Stimulated activated naive CD8-positive, alpha-beta T cell treated with anti-CD3 and anti-CD28 coated beads, Interleukin-15, Interleukin-2, amounts not matched to agents 100 ng/mL and 50 ng/mL, for 24 hours (primary cell): ENCODE measurements around the gene OR56A5.

Experiments
- H3K27ac Mint-ChIP-seq: one replicate; pipeline ENCODE4 v1.8.0; 2021; ENCODE audit warnings: mild to moderate bottlenecking, mixed read lengths
- H3K27me3 Mint-ChIP-seq: one replicate; pipeline ENCODE4 v1.8.0; 2021; ENCODE audit warnings: mixed read lengths
- H3K36me3 Mint-ChIP-seq: one replicate; pipeline ENCODE4 v1.8.0; 2021; ENCODE audit warnings: low read depth, mixed read lengths
- H3K4me1 Mint-ChIP-seq: one replicate; pipeline ENCODE4 v1.8.0; 2021; ENCODE audit warnings: low read depth, mixed read lengths
- H3K4me3 Mint-ChIP-seq: one replicate; pipeline ENCODE4 v1.8.0; 2021; ENCODE audit warnings: mild to moderate bottlenecking, mixed read lengths
- H3K9me3 Mint-ChIP-seq: one replicate; pipeline ENCODE4 v1.8.0; 2021; ENCODE audit warnings: mixed read lengths

The OR56A5 gene

DNA sequence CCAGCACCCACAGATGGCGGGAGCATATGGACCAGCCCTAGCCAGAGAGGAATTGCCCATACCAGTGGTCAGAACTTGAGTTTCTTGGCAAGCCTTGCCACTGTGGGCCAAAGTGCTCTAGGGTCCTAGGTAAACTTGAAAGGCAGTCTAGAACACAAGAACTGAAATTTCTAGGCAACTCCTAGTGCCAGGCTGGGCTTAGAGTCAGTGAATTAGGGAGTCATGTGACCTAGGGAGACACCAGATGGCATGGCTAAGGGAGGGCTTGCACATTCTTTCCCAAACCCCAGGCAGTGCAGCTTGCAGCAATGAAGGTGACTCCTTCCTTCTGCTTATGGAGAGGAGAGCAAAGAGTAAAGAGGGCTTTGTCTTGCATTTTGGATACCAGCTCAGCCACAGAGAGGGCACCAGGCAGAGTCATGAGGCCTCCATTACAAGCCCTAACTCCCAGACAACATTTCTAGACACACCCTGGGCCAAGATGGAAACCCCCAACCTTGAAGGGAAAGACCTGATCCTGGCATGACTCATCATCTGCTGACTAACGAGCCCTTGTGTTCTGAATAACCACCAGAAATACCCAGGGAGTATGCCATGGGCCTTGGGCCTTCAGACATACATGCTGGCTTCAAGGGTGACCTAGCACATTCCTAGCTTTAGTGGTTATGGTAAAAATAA is 45.4 kb downstream of the OR56A5 start:
- H3K4me3 Mint-ChIP-seq = no peak overlapping the region
- peaks cover 17% of the 10 kb centered on the region for H3K9me3 Mint-ChIP-seq
- peaks cover 4% of the 10 kb centered on the region for H3K27me3 Mint-ChIP-seq
- no peak overlapping the region for H3K27ac Mint-ChIP-seq
- H3K36me3 Mint-ChIP-seq = no peaks in the 10 kb centered on the region
- H3K4me1 Mint-ChIP-seq = no peaks in the 10 kb centered on the region
